Right lobe of liver (tissue), 6 donors: ENCODE data around the gene EYA4. TPM values are rescaled to one million over a fixed set of nuclear protein-coding genes. Genes with fewer than 3 reads are reported as not detected.

Experiments used
- ATAC-seq, 4 donors: fragments of 200-7000 bp; cut with Tn5 transposase; one replicate each; pipeline ENCODE4 v1.9.1; 2020; ENCODE audit warnings: mild to moderate bottlenecking in 4 of 4, moderate library complexity in 4 of 4
- DNase-seq, 3 donors: peaks; one replicate each; pipeline ENCODE4 v3.0.0-alpha.2; 2020
- H3K27ac ChIP-seq, 3 donors: fragments of 200-600 bp; one replicate each; pipeline ENCODE4 v1.8.0; 2022
- H3K27me3 ChIP-seq, 2 donors: fragments of 200-600 bp; one replicate each; pipeline ENCODE4 v1.8.0; 2022
- H3K36me3 ChIP-seq, 4 donors: fragments of 200-600 bp; sonication (generic) in 1 of 4; one replicate each; pipeline versions ENCODE4 v1.5.1 to v1.8.0; 2017 to 2022; ENCODE audit warnings: control low read depth in 1 of 4
- H3K4me1 ChIP-seq, 4 donors: fragments of 200-600 bp; sonication (generic) in 1 of 4; one replicate each; pipeline versions ENCODE4 v1.5.1 to v1.8.0; 2017 to 2022; ENCODE audit warnings: control low read depth in 1 of 4
- H3K4me3 ChIP-seq, 3 donors: fragments of 200-600 bp; one replicate each; pipeline ENCODE4 v1.8.0; 2022
- H3K9me3 ChIP-seq, 4 donors: fragments of 200-600 bp; sonication (generic) in 1 of 4; one replicate each; pipeline versions ENCODE4 v1.5.1 to v1.8.0; 2017 to 2022; ENCODE audit warnings: control low read depth in 1 of 4
- CTCF ChIP-seq, 4 donors: fragments of 200-600 bp in 3 of 4; fragments of 450-650 bp in 1 of 4; IDR thresholded peaks; one replicate each; pipeline versions ENCODE4 v1.5.1 to v1.8.0; 2016 to 2022; ENCODE audit warnings: antibody characterized with exemption in 4 of 4, mild to moderate bottlenecking in 2 of 4
- POLR2A ChIP-seq: fragments of 450-650 bp; IDR thresholded peaks from one replicate; pipeline ENCODE4 v1.6.1; 2017; ENCODE audit warnings: antibody characterized with exemption, mild to moderate bottlenecking
- WGBS: methylation state at CpG from one replicate; pipeline ENCODE4 v1.1.6; 2018; ENCODE audit warnings: low coverage, low lambda C conversion rate; ENCODE audit not compliant: insufficient coverage; ENCODE audit errors: missing lambda C conversion rate; 5-methylcytosine and 5-hydroxymethylcytosine counted together
- intact Hi-C, 2 donors: fragments of 100-400 bp; cut with DNase I; formaldehyde crosslinking; loops; one replicate each; pipeline versions ENCODE4 v1.11.2 to v1.14.1; 2022
- total RNA-seq, 6 experiments: library from RNA; depleted of rRNA in 2 of 6; stranded (reverse); fragments of >200 nt in 2 of 6; fragmentation: NEBNext Ultra II Directional in 3 of 6; extraction: Animal tissue kit (Norgen Biotek cat#: 25700) in 3 of 6; gene quantifications; one replicate each; pipeline versions ENCODE4 v1.1.0 to v1.2.4, GENCODE V29; 2016 to 2023
- donor health status: DM: no; HTN: yes; CAD: no.
- donor health status: DM: no; HTN: no; CAD: no.
- donor health status: DM: no; HTN: no; CAD: no.
- donor health status: DM: no; HTN: yes; CAD: no.
- donor health status: DM: no; HTN: yes; CAD: no.

Gene EYA4
- total RNA-seq, 6 experiments from 2014 or later = 0.09 to 0.37 (median 0.35) TPM; not detected in 1

- no peak for ATAC-seq
- WGBS = 47% methylated on average over 2 of the region's 2 CpGs
- Histone ChIP-seq H3K36me3 (no peaks in the 10 kb centered on the region), H3K9me3 (no peaks in the 10 kb centered on the region), H3K4me3 (no peak overlapping the region), H3K4me1 (no peaks in the 10 kb centered on the region), H3K27me3 (no peaks in the 10 kb centered on the region), H3K27ac (no peak overlapping the region)
- DNase-seq = no peak
- no peak for TF ChIP-seq POLR2A
- TF ChIP-seq CTCF (IDR thresholded peaks at IDR 0.05) = no peak
- intact Hi-C loops = no loop called here
These were observed 158.3 kb downstream of the EYA4 start for GRCh38 chr6:133399426-133399825.

- WGBS = 41% methylated on average over 2 of the region's 2 CpGs
- intact Hi-C loops = no loop called here
- Histone ChIP-seq H3K4me3 (no peak overlapping the region), H3K4me1 (no peaks in the 10 kb centered on the region), H3K27me3 (no peaks in the 10 kb centered on the region), H3K36me3 (no peaks in the 10 kb centered on the region), H3K9me3 (no peaks in the 10 kb centered on the region), H3K27ac (no peak overlapping the region)
- TF ChIP-seq POLR2A (no peak), CTCF (IDR thresholded peaks at IDR 0.05) (no peak)
- no peak for ATAC-seq
- no peak for DNase-seq
These were observed 163.0 kb downstream of the EYA4 start for GRCh38 chr6:133404151-133404550.

- no peaks in the 10 kb centered on the region for H3K9me3 ChIP-seq
- 92% methylated on average over 8 of the region's 8 CpGs for WGBS
- no peaks in the 10 kb centered on the region for H3K36me3 ChIP-seq
- DNase-seq (no peak), ATAC-seq (no peak)
- H3K27me3 ChIP-seq = no peaks in the 10 kb centered on the region
- TF ChIP-seq CTCF (IDR thresholded peaks at IDR 0.05) = no peak
- no peak for TF ChIP-seq POLR2A
- H3K27ac ChIP-seq = no peak overlapping the region
- H3K4me1 ChIP-seq = no peaks in the 10 kb centered on the region
- intact Hi-C loops = no loop called here
- H3K4me3 ChIP-seq = no peak overlapping the region
These were observed 163.6 kb downstream of the EYA4 start for GRCh38 chr6:133404728-133405127.

- Histone ChIP-seq H3K36me3 (no peaks in the 10 kb centered on the region), H3K4me1 (no peaks in the 10 kb centered on the region), H3K27ac (no peak overlapping the region), H3K9me3 (no peaks in the 10 kb centered on the region), H3K27me3 (no peaks in the 10 kb centered on the region), H3K4me3 (no peak overlapping the region)
- intact Hi-C loops = no loop called here
- DNase-seq (no peak), ATAC-seq (no peak)
- WGBS = 67% methylated on average over 3 of the region's 3 CpGs
- no peak for TF ChIP-seq CTCF (IDR thresholded peaks at IDR 0.05)
- no peak for TF ChIP-seq POLR2A
These were observed 166.4 kb downstream of the EYA4 start for GRCh38 chr6:133407320-133408100.
